Fibroblast of the conjunctiva (primary cell): ENCODE measurements around the gene VPS16.

Experiments
- DNase-seq: peaks from one replicate; pipeline ENCODE4 v3.0.0-alpha.2; 2010; ENCODE audit warnings: low read depth

The VPS16 gene

DNA sequence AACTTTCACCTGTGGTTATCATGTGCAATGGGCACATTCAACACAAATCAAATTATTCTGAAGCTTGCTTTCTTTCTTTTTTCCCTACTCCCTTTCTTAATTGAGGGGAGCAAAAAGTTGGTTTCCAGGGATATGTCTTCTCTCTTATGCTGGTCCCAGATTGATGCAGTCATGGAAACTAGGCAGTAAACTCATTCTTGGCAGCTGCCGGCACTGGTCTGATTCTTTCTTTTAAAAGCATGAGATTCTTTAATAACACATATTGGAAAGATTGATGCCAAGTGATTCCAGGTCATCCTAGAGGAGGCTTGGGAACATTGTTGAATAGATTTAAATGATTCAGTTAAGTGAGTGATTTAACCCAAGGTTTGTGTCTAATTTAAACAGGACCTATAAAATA is 61.7 kb downstream of the VPS16 start:
- DNase-seq, result no peak

GRCh38 chr20:2902818-2903217 is 62.3 kb downstream of the VPS16 start:
- DNase-seq, result no peak

DNA sequence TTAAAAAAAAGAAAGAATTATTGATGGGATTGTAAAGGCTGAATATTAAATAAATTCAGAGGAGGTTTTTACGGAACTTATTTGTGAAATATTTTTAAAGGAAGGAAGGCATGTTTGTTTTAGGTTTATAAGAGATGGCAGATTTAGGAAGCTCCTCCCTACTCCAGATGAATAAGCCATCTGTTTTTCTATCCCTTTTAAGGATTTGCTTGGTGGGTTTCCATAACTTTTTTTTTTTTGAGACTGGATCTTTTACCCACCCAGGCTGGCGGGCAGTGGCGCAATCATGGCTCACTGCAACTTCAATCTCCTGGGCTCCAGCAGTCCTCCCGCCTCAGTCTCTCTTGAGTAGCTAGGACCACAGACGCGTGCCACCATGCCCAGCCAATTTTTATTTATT is 63.1 kb downstream of the VPS16 start:
- DNase-seq, result no peak

DNA sequence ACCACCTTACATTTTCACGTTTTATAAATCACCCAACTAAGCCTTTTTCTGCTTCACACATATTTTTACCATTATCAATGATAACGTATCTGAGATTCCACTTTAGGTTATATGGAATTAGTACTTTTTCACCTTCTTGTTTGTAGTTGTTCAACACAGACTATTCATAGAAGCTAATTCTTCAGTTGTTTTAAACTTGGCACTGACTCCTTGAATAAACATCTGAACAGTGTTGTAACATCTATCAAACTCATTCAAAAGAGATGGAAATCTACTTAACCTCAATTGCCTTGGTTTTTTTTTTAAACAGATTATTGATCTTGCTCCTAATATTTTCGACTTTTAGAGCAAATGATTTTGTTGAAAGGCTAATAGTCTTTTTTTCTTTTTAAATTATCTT is 67.0 kb downstream of the VPS16 start:
- no peak for DNase-seq

DNA sequence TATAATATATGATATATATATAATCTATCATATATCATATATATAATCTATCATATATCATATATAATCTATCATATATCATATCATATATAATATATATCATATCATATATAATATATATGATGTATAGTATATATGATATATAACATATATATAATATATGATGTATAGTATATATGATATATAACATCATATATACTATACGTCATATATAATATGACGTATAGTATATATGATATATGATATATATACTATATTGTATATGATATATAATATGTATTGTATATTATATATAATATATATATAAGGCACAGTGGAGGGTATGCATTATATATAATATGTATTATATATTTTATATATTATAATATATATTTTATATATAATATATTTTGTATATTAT is 69.4 kb downstream of the VPS16 start:
- no peak for DNase-seq

DNA sequence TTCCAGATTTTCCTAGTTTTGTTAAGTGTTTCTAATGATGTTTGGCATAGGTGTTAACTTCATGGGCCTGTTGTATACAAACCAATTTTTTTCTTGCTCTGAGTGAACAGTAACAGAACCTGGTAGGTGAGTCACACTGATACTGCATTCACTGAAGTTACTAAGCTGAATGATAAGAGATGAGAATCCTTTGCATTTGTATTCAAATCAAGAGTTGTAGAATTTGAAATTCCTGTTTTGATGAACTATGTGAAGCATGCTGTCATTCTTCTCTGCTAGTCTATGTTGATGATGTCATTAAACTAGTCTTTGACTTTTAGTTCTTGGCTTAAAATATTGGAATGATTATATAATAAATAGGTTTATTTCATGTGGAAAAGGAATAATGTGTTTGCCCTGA is 70.7 kb downstream of the VPS16 start:
- no peak for DNase-seq

DNA sequence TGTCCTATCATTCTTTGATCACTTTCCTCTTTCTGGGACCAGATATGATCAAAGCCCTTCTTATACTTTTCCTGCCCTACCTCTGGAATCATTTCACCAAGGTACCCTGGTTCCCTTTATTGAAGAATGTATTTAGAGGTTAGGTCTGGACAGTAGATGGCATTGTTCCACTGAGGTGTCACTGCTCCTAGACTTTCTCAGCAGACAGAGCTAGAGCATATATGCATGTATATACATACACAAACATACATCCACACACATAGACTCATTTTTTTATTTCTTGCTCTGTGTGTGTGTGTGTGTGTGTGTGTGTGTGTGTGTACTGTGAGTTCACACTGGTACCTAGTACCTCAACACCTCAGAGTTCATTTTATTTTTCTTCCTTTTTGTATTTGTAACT is 73.6 kb downstream of the VPS16 start:
- DNase-seq, result no peak
